Coronary artery (tissue), 2 donors: Measurements from ENCODE around the gene LYSET.
"Not testable (repeated sequence)": the region's sequence is repeated elsewhere in the genome, so short reads cannot be mapped to it uniquely, and the experiment has no call there.

Experiments
- DNase-seq: peaks from one replicate; pipeline ENCODE4 v3.0.0-alpha.2; 2017; ENCODE audit warnings: low spot score
- H3K27ac ChIP-seq, 2 donors: fragments of 200-600 bp; sonication (generic); one replicate each; pipeline ENCODE4 v1.5.1; 2016 to 2019
- H3K4me3 ChIP-seq: fragments of 200-600 bp; sonication (generic); 2 replicates; pipeline ENCODE4 v1.5.1; 2016; ENCODE audit warnings: mild to moderate bottlenecking, moderate library complexity
- CTCF ChIP-seq: fragments of 200-600 bp; sonication (generic); IDR thresholded peaks from one replicate; pipeline ENCODE4 v1.5.1; 2019; ENCODE audit warnings: antibody characterized with exemption

Gene LYSET

GRCh38 chr14:93148979-93149378 is 36.1 kb upstream of the LYSET start:
- Histone ChIP-seq H3K4me3 (no peak overlapping the region), H3K27ac (no peak overlapping the region)
- no peak for TF ChIP-seq CTCF
- DNase-seq: no peak

- no peak for DNase-seq
- no peak for TF ChIP-seq CTCF
- no peak overlapping the region for H3K4me3 ChIP-seq
- no peak overlapping the region for H3K27ac ChIP-seq
Measured at GRCh38 chr14:93150227-93151208, 34.6 kb upstream of the LYSET start.

- no peak for DNase-seq
- H3K4me3 ChIP-seq: no peak overlapping the region
- H3K27ac ChIP-seq: no peak overlapping the region
- no peak for TF ChIP-seq CTCF
Measured at GRCh38 chr14:93153121-93153520, 32.0 kb upstream of the LYSET start.

GRCh38 chr14:93155667-93156066 is 29.4 kb upstream of the LYSET start:
- Histone ChIP-seq H3K4me3 (no peak overlapping the region), H3K27ac (no peak overlapping the region)
- no peak for DNase-seq
- no peak for TF ChIP-seq CTCF

GRCh38 chr14:93156693-93157369 is 28.3 kb upstream of the LYSET start:
- Histone ChIP-seq H3K27ac (no peak overlapping the region), H3K4me3 (no peak overlapping the region)
- DNase-seq: no peak
- TF ChIP-seq CTCF: no peak

GRCh38 chr14:93158349-93158748 is 26.8 kb upstream of the LYSET start:
- H3K4me3 ChIP-seq, DNase-seq, H3K27ac ChIP-seq: not testable (repeated sequence)

- not testable (repeated sequence) for H3K4me3 ChIP-seq, H3K27ac ChIP-seq, DNase-seq
Measured at GRCh38 chr14:93159625-93160352, 25.3 kb upstream of the LYSET start.
